SU-DHL-6 (cell line): ENCODE data around the gene IPO9.

Source experiments
- H2AFZ ChIP-seq: fragments of 200-600 bp; sonication (generic); 2 replicates; pipeline ENCODE4 v1.6.1; 2014; ENCODE audit warnings: low read depth, mild to moderate bottlenecking, moderate library complexity, mixed read lengths, antibody characterized with exemption, low read length; ENCODE audit not compliant: severe bottlenecking
- H3F3A ChIP-seq: fragments of 200-600 bp; shearing (Covaris generic); 2 replicates; pipeline ENCODE4 v1.6.0; 2016; ENCODE audit warnings: antibody characterized with exemption, mild to moderate bottlenecking; ENCODE audit not compliant: insufficient read depth
- H3K27ac ChIP-seq: fragments of 200-600 bp; sonication (generic); 2 replicates; pipeline ENCODE4 v1.5.1; 2016; ENCODE audit warnings: low read depth, mild to moderate bottlenecking, low read length, moderate library complexity, mixed read lengths
- H3K27me3 ChIP-seq: fragments of 200-600 bp; sonication (generic), shearing (Covaris generic); 2 replicates; pipeline ENCODE4 v1.6.0; 2014; ENCODE audit warnings: mild to moderate bottlenecking, low read length
- H3K36me3 ChIP-seq: fragments of 200-600 bp; sonication (generic); 2 replicates; pipeline ENCODE4 v1.6.1; 2014; ENCODE audit warnings: mild to moderate bottlenecking, low read length, mixed read lengths
- H3K4me2 ChIP-seq: fragments of 300-600, 200-600 bp; shearing (Covaris generic), sonication (generic); 2 replicates; pipeline ENCODE4 v1.6.0; 2014; ENCODE audit warnings: low read length, low read depth, mild to moderate bottlenecking; ENCODE audit not compliant: poor library complexity, severe bottlenecking
- H3K4me3 ChIP-seq: fragments of 200-600 bp; sonication (generic); 2 replicates; pipeline ENCODE4 v1.5.1; 2014; ENCODE audit warnings: antibody characterized with exemption, low read length, mild to moderate bottlenecking, mixed read lengths; ENCODE audit not compliant: insufficient read depth, poor library complexity, severe bottlenecking
- H3K79me2 ChIP-seq: fragments of 200-600 bp; sonication (generic); 2 replicates; pipeline ENCODE4 v1.6.1; 2014; ENCODE audit warnings: mild to moderate bottlenecking, low read length, moderate library complexity; ENCODE audit not compliant: insufficient read depth
- H3K9ac ChIP-seq: fragments of 200-600 bp; sonication (generic); 2 replicates; pipeline ENCODE4 v1.7.0; 2014; ENCODE audit warnings: mild to moderate bottlenecking, low read length
- H3K9me2 ChIP-seq: fragments of 200-600 bp; sonication (generic); replicated peaks from 2 replicates; pipeline ENCODE4 v1.6.1; 2014; ENCODE audit warnings: low read length; ENCODE audit not compliant: insufficient read depth
- H3K9me3 ChIP-seq: fragments of 200-600 bp; sonication (generic); 2 replicates; pipeline ENCODE4 v1.6.1; 2014; ENCODE audit warnings: low read length, mixed read lengths; ENCODE audit not compliant: insufficient read depth
- H4K20me1 ChIP-seq: fragments of 200-600 bp; sonication (generic); 2 replicates; pipeline ENCODE4 v1.6.1; 2014; ENCODE audit warnings: low read depth, mild to moderate bottlenecking, antibody characterized with exemption, low read length, moderate library complexity, mixed read lengths
- CTCF ChIP-seq: fragments of 200-600 bp; sonication (generic); IDR thresholded peaks from one replicate; pipeline ENCODE4 v1.5.1; 2017; ENCODE audit warnings: antibody characterized with exemption, mild to moderate bottlenecking, low read length, moderate library complexity; ENCODE audit not compliant: insufficient read depth, poor library complexity, severe bottlenecking
- EZH2phosphoT487 ChIP-seq: fragments of 200-600 bp; sonication (generic), shearing (Covaris generic); conservative IDR thresholded peaks from 2 replicates; pipeline ENCODE4 v1.6.1; 2018; ENCODE audit warnings: mild to moderate bottlenecking, antibody characterized with exemption, low read length, moderate library complexity, mixed read lengths

IPO9 gene

GRCh38 chr1:201795066-201795465 lies 33.9 kb upstream of the IPO9 start:
- Histone ChIP-seq H3F3A (no peaks in the 10 kb centered on the region), H3K9me2 (no peaks in the 10 kb centered on the region), H3K9ac (no peak overlapping the region), H4K20me1 (no peaks in the 10 kb centered on the region), H3K4me2 (no peak overlapping the region), H3K9me3 (no peaks in the 10 kb centered on the region), H2AFZ (no peak overlapping the region), H3K27ac (no peak overlapping the region), H3K4me3 (no peak overlapping the region), H3K79me2 (no peaks in the 10 kb centered on the region), H3K36me3 (no peaks in the 10 kb centered on the region), H3K27me3 (no peaks in the 10 kb centered on the region)
- TF ChIP-seq CTCF, result peak; percentile 46
- no peak for TF ChIP-seq EZH2phosphoT487

- Histone ChIP-seq H3K9ac (no peak overlapping the region), H3K27ac (no peak overlapping the region), H3K4me3 (no peak overlapping the region), H4K20me1 (no peaks in the 10 kb centered on the region), H3K27me3 (no peaks in the 10 kb centered on the region), H3K9me3 (peaks cover 8% of the 10 kb centered on the region; the same call in 1 of the 2 replicates), H3K36me3 (no peaks in the 10 kb centered on the region), H3K79me2 (no peaks in the 10 kb centered on the region), H2AFZ (no peak overlapping the region), H3F3A (no peaks in the 10 kb centered on the region), H3K4me2 (no peak overlapping the region), H3K9me2 (no peaks in the 10 kb centered on the region)
- no peak for TF ChIP-seq EZH2phosphoT487
- TF ChIP-seq CTCF, result no peak
These were observed 28.7 kb upstream of the IPO9 start for GRCh38 chr1:201800246-201800645.

- no peak overlapping the region for H3K4me3 ChIP-seq
- H3K36me3 ChIP-seq, result no peaks in the 10 kb centered on the region
- H3K9ac ChIP-seq, result no peak overlapping the region
- H3K79me2 ChIP-seq, result no peaks in the 10 kb centered on the region
- no peaks in the 10 kb centered on the region for H3K27me3 ChIP-seq
- TF ChIP-seq EZH2phosphoT487 (no peak), CTCF (no peak)
- no peak overlapping the region for H3K4me2 ChIP-seq
- H2AFZ ChIP-seq, result no peak overlapping the region
- H3F3A ChIP-seq, result no peaks in the 10 kb centered on the region
- H3K9me3 ChIP-seq, result peaks cover 8% of the 10 kb centered on the region; the same call in 1 of the 2 replicates
- H3K9me2 ChIP-seq, result no peaks in the 10 kb centered on the region
- H4K20me1 ChIP-seq, result no peaks in the 10 kb centered on the region
- no peak overlapping the region for H3K27ac ChIP-seq
These were observed 22.2 kb upstream of the IPO9 start for GRCh38 chr1:201806801-201807200.
